HL-60 (cell line): ENCODE measurements around the gene FKBP1B.

Experiments
- DNase-seq, 2 experiments: peaks; one replicate each; pipeline ENCODE4 v3.0.0-alpha.2; 2010 to 2020; ENCODE audit warnings: low read depth in 1 of 2, low spot score in 1 of 2
- H3K27ac ChIP-seq: fragments of 250-450 bp; sonication (Bioruptor Pico); replicated peaks from 2 replicates; pipeline ENCODE4 v1.5.1; 2020; ENCODE audit warnings: mild to moderate bottlenecking, moderate library complexity
- H3K27me3 ChIP-seq: fragments of 250-450 bp; sonication (Bioruptor Pico); 2 replicates; pipeline ENCODE4 v1.5.1; 2021; ENCODE audit warnings: mild to moderate bottlenecking, moderate library complexity; ENCODE audit not compliant: insufficient read depth, poor library complexity, severe bottlenecking
- H3K4me3 ChIP-seq: replicated peaks from 2 replicates; pipeline ENCODE4 v1.5.1; 2011; ENCODE audit warnings: mild to moderate bottlenecking, control low read depth, low read length; ENCODE audit not compliant: insufficient read depth
- CTCF ChIP-seq: IDR thresholded peaks from one replicate; pipeline ENCODE4 v1.5.1; 2011; ENCODE audit warnings: low read length, control low read depth, inconsistent platforms; ENCODE audit not compliant: insufficient read depth
- GABPA ChIP-seq: IDR thresholded peaks from 2 replicates; pipeline ENCODE4 v1.6.1; 2012; ENCODE audit warnings: low read depth
- POLR2AphosphoS5 ChIP-seq: IDR thresholded peaks from 2 replicates; pipeline ENCODE4 v1.6.1; 2012; ENCODE audit warnings: low read depth
- REST ChIP-seq: IDR thresholded peaks from 2 replicates; pipeline ENCODE4 v1.6.1; 2012; ENCODE audit warnings: low read depth; ENCODE audit not compliant: insufficient replicate concordance
- SPI1 ChIP-seq: IDR thresholded peaks from 2 replicates; pipeline ENCODE4 v1.6.1; 2012; ENCODE audit warnings: low read depth, mild to moderate bottlenecking, borderline replicate concordance

FKBP1B gene

GRCh38 chr2:24051833-24052232 is 2.3 kb downstream of the FKBP1B start:
- Histone ChIP-seq H3K27me3 (peaks cover 31% of the 10 kb centered on the region), H3K27ac (no peak overlapping the region), H3K4me3 (no peak overlapping the region)
- DNase-seq = no peak
- TF ChIP-seq CTCF (no peak), REST (no peak), POLR2AphosphoS5 (no peak), GABPA (no peak), SPI1 (no peak)

- no peak for DNase-seq
- H3K4me3 ChIP-seq = no peak overlapping the region
- H3K27me3 ChIP-seq = peaks cover 31% of the 10 kb centered on the region
- H3K27ac ChIP-seq = no peak overlapping the region
- TF ChIP-seq SPI1 = no peak
- no peak for TF ChIP-seq REST
- TF ChIP-seq GABPA = no peak
- no peak for TF ChIP-seq CTCF
- TF ChIP-seq POLR2AphosphoS5 = no peak
Observed at GRCh38 chr2:24052951-24053350, 3.4 kb downstream of the FKBP1B start.

- Histone ChIP-seq H3K4me3 (no peak overlapping the region), H3K27me3 (peaks cover 21% of the 10 kb centered on the region), H3K27ac (no peak overlapping the region)
- no peak for DNase-seq
- no peak for TF ChIP-seq REST
- TF ChIP-seq GABPA = no peak
- TF ChIP-seq SPI1 = no peak
- no peak for TF ChIP-seq CTCF
- no peak for TF ChIP-seq POLR2AphosphoS5
Observed at GRCh38 chr2:24054366-24055010, 4.9 kb downstream of the FKBP1B start.
